NCI-H2029 (cell line): ENCODE measurements around the gene SNAP25.

Source experiments
- DNase-seq: peaks from one replicate; lab custom pipeline; 2025; lab: John Stamatoyannopoulos, UW

Gene SNAP25

DNA sequence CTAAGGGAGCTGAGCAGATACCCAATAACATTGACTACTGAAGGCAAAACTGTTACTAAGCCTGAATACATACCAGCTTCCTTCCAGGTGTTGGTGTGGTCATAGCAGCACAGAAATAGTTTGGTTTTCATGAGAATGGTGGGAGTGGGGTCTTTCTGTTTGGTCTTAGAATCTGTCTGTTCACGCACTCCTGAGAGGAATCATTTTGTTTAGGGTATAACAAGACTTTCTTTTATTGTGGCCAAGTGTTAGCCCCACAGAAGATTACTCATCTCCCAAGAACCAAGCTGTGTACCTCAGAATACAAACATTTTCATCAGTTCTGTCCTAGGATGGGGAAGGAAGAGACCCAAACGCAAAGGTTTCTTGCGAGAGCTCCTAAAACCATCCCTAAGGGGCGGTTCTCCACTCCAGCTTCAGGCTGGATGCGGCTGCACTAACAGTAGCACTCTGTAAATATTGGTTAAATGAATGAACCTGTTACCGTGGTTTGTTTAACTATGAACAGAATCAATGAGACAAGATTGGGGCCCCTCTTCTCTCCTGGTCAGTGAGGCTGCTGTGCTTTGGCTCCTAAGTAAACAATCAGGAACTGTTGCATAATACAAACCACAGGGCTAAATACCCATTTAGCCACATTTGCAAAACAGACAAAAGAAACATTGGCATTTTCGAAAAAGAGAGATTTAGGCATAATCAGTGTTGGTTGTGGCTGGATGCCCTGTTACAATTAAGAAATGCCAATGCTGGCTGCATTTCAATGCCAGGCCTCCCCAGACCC is 44.9 kb downstream of the SNAP25 start:
- DNase-seq = no peak

DNA sequence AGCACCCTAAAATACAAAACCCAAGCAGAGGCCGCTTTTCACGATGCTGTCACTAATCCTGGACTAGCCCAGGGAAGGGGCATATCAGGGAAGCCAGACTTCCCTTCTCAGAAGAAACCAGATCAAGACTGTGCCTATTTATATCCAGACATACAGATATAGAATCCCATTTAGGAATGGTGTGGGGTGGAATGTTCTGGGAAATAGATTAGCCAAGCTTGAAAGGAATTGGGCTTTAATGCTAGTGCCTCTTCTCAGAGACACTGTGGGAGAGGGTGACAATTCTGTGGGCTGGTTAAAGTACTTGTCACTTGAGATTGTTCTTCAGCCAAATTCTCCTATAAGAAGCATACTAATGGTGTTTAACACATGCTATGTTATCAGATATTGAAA is 45.5 kb downstream of the SNAP25 start:
- no peak for DNase-seq

DNA sequence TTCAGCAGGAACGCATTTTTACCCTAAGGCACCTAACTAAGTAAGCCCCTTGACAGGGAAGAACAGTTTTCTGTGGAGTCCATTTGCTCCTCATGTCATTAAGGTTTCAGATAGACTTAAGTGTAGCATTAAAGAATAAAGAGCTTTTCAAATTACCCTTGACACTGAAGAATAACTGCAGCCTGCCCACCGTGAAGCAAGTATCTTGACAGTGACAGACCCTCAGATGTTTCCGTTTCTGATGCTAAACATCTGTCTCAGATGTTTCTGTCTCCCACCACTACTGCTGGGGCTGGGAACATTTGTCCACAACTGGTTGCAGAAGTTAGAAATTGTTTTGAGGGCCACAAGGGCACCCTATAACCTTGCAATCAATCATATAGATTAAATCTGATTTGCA is 50.0 kb downstream of the SNAP25 start:
- DNase-seq = no peak

DNA sequence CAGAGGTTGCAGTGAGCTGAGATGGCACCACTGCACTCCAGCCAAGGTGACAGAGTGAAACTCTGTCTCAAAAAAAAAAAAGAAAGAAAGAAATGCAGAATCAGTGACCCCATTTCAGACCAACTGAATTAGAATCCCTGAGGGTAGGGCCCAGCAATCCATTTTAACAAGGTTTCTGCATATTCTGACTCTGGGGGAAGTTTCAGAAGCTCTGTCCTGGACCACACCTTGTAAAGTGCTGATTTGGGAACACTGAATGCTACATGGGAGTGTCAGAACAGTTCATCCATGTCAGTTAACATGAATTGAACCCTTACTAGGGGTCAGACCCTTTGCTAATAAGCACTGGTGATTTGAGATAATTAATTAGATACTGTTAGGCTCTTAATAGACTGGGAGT is 52.0 kb downstream of the SNAP25 start:
- no peak for DNase-seq

DNA sequence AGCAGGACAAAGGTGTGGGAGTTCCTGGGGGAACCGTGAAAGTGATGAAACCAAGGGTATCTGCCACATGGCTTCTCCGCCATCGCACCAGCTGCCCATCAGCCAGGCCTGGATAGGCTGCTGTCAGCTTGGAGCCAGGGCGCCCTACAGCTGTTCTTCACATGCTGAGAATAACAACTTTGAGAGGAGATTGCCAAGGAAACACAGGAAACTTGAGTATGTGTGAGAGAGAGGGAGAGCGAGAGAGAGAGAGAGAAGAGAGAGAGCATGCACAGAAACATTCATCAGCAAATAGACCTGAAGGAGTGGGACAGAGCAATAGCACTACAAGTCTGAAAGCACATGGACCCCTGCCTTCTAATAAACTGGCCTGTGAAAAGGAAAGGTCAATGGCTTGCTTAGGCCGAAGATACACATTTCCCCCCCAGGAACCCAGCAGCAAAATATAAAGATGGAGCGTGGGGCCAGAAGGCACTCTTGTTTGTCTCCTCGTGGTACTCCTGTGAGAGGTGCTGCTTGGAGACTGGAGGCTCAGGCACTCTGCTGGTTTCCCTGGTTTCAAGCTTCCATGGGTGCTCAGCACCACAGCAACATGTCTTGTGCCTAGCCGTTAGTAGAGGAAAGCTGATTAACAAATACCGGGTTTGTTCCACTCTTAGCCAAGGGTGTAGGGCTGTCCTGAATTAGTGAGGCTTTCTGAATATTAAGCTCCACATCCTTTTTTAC is 53.0 kb downstream of the SNAP25 start:
- no peak for DNase-seq

DNA sequence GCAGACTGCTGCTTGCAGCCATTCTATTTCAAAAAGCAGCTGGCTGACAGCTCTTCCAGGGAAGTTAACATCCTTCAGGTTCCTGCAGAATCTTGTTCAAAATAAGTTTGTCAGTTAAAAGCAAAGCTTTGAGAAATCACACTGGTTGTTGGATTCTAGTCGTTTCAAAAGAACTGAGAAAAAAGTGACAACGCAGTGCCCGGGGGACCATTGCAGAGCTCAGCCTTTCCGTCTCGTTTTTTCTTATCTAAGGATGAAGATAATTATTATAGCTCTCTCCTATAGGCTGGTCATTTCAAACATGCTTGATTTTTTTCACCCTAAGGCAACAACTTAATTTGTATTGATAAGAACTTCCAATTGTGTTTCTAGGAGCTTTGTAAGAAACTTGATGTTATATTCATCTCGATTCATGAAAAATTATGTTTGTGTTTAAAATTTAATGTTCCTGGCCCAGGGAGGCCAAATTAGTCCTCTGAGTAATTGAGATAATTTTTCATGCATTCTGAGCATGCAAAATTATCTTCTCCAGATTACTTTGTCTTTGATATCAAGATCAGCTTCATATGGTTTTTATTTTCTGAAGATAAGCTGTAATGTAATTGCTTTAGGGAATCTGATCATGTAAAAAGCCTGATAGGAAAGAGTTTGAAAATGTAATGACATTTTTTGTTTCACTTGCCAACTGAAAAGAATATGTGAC is 58.4 kb downstream of the SNAP25 start:
- DNase-seq = no peak

DNA sequence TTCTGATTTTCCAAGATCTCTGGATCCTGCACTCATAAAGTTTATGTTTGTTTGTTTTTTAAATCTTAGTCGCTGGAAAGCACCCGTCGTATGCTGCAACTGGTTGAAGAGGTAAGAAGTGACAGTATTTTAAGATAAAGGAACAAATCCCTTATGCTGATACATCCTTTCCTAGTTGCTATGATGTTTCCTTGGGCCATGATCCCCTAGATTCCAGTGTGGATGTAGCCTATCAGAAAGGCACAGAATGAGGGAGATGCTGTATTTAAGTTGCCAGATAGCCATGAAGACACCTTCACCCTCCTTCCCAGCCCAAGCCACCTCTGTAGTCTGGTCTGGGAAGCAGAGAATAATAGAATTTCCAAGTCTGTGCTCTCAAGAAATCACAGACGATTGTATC is 59.0 kb downstream of the SNAP25 start:
- no peak for DNase-seq

DNA sequence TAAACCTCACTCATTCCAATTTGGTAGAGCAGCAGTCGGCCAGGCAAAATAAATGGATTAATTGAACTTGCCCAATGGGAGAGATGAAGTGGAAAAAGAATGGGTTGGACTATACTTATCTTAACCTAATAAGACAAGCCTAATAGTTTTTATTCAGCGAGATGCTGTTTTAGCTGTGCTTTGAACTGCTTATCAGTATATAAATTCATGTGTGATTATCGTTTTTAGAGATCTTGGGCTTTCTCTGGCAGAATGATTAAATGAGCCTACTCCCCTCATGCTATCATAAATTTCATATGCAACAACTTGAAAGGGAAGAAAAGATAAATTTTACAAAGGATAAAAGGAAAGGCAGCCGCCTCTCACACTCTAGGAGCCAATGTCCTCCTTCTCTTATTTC is 59.8 kb downstream of the SNAP25 start:
- no peak for DNase-seq

DNA sequence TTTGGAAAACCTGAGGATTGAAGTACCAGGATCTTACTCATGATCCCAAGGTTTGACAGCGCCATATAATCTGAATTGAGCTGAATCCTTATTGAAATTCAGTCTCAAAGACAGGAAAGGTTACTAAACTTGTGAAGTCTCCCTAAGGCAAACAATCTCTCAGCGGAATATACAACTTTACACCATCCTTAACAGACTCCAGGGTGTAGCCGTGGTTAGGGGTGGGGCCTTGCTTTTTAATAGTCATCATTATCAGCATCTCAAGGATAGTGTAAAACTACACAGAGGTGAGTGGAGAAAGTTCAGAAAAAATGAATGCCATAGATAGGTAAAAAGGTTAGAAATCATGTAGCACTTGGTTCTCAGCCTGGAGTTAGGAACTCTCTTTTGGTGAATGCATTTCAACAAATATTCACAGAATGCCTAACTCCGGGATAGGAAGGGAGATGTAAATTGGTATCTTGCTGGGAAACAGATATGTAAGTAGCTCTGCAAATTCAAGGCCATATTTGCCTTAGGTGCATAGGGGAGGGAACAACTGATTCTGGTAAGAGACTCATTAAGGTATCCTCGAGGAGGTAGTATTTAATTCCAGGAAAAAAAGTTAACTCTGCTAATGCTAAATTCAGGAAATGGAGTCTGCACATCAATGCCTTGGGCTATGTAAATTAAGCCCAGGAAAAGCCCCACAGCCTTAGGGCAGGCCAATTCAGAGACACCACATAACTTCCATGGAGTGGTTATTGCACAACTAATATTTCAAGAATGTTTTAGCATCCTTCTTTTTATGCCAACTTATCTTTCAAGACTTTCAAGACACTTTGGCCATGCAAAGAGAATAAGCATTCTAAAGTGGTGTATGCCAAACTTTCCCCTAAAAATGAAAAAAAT is 61.6 kb downstream of the SNAP25 start:
- DNase-seq = no peak

DNA sequence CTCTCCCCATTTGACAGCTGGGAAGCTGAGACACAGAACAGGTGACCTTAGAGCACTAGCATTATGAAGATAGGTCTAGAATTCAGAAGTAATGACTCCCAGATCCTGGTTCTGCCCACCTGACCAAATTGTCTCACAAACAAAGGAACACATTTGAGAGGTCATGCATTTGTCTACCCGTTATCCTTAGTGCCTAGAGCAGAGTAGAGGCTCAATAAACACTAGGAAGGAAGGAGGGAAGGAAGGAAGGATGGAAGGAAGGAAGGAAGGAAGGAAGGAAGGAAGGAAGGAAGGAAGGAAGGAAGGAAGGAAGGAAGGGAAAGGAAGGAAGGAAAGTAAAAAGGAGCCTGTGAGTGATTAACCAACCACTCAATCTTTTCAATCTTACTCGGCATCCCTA is 63.3 kb downstream of the SNAP25 start:
- no peak for DNase-seq

DNA sequence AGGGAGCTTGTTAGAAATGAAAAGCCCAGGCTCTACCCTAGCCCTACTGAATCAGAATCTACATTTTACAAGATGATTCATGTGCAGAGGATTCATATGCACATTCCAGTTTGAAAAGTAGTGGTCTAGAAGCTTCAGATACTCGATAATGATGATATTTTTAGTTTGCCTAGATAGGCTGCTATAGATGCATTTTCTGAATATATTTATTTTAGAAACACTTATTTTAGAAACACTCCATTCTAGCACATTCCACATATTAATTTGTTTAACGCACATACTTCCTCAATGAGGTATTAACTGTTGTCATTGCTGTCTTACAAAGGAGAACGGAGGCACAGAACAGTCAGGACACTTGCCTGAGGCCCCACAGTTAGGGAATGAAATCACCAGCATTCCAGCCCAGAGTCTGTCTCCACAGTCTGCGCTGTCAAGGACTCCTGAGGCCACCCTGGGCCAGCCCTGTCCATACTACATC is 64.4 kb downstream of the SNAP25 start:
- no peak for DNase-seq

DNA sequence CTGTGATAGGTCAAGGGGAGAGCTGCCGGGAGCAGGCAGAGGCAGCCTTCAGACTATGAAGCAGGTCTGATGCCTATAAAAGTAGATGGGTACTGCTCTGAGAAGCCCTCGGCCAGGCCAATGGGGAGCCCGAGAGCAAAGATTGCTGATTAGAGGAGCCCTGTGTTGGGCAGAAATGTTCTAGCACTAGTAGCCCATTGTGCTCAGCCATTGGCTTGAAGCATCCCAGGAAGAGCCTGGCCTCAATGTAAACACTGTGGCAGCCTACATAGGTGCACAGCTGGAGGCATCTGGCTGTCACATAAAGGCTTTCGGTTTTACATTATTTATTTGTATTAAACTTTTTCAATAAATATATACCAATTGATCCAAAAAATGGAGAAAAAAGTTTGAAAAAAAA is 67.7 kb downstream of the SNAP25 start:
- no peak for DNase-seq

DNA sequence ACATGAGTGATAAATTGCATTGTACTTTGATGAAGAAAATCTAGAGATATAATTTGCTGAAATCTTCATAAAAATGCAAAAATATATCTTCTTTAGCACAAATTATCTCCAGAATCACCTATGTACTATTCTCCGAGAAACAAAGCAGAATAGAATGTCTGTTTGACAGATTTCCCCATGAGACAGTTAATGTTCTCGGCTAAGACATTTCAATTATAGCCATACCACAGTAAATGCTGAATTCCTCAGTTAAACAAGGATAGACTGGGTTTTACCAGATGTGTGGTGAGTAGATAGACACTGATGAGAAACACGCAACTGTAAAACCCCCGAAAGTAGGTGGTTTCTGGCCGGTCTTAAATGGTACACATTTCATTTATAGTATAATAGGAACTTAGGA is 69.8 kb downstream of the SNAP25 start:
- DNase-seq = no peak

DNA sequence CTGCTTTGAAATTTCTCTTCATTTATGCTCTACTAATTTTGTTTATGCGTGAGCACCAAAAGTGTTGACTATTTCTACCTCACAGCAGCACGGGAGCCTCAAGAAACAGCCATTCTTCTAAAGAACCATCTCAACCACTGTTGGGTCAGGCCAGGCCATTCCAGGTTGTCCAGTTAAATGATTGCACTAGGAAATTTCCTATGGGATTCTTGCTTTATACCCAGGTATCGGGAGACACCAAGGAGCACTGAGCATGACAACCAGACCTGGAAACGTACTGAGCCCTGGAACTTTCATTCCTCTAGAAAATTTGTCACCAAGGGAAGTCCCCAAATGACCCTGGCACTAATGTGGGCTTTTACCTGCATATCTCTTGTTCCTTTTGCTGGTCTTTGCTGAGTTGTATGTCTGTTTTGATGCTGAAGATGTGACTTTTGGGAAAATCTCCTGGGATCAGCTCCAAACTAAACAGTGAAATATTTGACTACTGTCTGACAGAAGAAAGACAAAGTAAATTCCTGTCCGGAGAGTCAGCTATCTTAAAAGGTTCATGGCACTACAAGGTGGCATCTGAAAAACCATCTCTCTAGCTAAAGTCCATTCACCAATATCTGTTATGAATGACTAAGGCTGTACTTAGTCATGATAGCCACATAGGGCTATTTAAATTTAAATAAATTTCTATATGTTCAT is 70.5 kb downstream of the SNAP25 start:
- no peak for DNase-seq

DNA sequence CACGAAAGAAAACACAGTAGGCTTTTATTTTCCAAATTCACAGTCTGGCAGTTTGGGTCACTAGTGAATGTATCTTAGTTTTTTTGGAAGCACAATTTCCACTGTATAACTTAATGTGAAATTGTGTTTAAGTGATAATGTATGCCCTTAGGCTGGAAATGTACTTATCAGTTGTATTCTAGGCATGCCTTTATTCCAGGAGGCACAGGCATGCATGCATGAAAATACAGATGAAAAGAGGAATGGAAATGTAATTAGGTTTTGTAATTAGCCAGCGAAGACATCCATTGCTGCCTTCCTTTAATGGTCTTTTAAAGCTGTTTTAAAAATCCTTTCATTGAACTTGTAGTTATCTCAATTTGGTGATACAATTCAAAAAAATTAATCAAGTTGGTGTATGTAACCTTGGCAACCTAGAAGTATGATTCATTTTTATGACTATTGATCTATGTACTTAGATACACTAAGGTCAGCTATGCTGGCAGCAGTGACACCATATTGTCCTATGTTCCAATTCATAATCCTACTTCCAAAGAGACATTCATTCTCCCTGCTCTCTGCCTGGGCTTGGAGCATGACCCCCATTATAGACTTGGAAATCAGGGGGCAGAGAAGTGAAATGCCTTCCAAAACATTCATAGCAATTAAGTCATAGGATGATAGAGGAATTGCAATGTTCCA is 73.1 kb downstream of the SNAP25 start:
- DNase-seq = no peak

DNA sequence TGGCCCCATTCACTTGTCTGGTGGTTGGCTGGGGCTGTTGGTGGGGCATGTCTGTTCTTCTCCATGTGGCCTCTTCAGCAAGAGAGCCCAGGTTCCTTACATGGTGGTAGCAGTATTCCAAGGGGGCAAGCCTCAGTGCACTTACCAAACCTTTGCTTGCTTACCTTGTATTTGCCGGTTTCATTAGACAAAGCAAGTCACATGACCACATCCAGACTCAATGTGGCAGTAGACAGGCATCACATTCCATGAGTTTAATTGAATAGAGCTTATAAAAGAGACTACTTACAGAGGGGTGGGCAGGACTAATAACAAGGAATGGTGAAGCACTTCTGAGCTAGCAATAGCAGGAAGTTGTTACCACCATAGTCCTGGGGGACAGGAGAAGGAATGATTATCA is 78.6 kb downstream of the SNAP25 start:
- DNase-seq = no peak

DNA sequence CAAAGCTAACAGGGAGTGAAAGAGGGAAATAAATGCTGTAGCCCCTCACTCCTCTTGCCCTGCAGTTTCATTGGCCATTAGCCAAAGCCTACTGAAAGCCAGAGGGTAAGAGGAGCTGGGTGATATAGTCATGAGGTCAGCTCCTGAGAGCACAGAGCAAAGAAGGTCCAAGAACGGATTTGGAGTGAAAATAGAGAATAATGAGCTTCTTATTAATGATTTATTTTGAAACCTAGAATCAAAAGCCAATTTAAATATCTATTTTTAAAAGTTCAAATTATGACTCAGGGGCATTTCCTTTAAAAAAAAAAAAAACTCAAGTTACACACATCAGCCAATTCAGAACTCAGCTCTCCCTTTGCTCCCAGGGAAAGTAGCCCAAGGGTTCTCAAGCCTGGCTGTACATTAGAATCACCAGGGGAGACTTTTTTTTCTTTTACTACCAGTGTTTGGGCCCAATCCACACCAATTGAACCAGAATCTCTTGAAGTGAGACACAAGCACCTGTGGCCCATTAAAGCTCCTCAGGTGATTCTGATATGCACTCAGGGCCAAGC is 79.1 kb downstream of the SNAP25 start:
- no peak for DNase-seq

DNA sequence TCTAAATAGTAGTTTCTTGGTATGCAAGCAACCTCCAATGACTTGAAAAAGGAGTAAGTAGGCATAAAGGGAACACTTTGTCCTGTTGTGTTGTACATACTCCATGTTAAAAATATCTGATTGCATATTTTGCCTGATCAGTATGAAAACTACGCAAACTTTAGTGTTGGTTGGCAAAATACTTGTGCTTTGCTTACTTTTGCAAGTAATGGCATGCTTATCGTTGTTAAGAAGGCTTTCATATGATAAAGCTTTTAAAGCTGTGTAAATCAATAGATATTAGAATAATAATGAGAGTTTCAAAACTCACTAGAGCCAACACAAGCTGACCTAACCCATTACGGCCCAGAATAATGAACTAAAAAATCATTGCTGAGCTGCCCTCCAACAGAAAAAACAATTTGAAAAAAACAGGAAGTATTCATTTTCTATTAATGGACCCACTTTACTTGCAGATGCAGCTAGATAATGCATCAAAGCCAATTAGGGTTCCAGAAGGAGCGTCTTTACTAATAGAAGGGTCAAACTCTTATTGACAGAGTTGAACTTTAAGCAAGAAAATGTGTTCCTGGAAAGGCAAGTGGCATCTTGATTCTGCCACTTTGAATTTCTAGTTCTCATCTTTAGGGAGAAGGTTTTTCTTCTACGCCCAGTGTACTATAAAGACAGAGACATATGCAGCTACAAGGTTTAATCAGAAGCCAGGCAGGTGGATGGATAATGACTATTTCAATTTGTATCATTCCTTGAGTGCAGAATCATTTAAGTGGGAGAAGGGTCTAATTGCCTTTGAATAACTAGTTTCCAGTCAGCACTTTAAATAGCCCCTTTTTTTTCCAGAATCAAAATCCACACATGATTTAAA is 82.2 kb downstream of the SNAP25 start:
- DNase-seq = no peak

DNA sequence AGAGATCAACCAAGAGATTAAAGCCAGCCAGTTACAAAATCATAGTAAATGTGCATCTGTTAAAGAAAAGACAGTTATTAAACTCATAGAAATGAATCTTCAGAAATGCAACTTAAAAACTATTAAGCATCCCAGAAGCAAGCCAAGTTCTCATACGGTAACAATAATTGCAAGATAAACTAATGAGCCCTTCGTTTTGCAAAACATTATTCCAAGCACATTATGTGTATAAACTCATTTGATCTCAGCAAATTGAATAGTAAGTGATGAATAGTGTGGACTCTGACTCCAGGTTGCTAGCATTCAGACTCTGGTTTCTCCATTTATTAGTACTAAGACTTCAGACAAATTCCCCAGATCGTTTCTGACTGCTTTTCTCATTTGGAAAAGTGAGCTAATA is 85.2 kb downstream of the SNAP25 start:
- DNase-seq = no peak
